ENCODE data around the gene C1QTNF6.

The C1QTNF6 gene

DNA sequence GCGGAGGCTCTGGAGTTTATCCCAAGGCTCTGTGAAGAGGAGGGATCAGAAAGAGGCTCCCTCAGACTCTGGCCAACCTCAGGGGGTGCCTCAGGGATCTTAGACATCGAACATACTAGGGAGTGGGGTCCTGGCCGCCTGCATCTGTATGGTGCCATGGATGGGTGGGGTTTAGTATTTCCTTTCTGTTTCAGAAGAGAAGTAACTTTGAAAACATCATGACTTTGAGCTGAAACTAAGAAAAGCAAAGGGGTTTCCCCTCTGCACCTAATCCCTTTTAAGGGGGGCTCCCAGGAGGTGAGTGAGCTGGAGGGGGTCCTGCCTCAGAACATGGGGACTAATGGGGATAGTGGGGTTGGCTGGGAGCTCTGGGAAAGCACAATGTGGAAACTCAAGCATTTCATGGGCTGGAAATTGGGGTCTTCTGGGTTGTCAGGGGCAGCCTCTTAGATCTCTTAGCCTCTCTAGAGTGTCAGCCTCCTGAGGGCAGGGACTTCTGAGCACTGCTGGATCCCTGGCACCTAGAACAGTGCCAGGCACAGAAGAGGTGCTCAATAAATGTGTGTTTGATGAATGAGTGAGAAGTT lies 36.0 kb upstream of the C1QTNF6 start:
- DNase-seq, result peak; percentile 50

DNA sequence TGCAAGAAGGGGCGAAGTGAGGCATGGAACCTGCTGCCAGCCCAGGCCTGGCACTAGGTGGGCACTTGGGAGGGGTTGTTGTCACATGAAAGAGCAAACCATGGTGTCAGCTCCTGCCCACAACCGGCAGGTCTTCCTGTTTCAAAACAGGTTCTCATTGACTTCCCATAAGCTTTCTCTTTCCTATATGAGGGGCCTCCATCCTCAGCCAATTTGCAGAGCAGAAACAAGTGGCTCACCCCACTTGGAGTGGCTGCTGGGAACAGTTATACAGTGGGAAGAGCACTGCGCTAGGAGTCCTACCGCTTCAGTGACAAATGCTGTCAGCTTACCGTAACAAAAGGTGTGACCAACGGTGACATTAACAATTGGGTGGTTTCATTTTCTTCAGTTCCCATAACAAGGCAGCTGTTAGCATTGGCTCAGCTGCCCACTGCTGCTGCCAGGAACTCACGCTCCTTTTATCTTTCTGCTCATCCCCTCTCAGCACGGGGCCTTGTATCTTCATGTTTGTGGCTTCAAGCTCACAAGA lies 34.5 kb upstream of the C1QTNF6 start:
- DNase-seq, result peak; percentile 67

DNA sequence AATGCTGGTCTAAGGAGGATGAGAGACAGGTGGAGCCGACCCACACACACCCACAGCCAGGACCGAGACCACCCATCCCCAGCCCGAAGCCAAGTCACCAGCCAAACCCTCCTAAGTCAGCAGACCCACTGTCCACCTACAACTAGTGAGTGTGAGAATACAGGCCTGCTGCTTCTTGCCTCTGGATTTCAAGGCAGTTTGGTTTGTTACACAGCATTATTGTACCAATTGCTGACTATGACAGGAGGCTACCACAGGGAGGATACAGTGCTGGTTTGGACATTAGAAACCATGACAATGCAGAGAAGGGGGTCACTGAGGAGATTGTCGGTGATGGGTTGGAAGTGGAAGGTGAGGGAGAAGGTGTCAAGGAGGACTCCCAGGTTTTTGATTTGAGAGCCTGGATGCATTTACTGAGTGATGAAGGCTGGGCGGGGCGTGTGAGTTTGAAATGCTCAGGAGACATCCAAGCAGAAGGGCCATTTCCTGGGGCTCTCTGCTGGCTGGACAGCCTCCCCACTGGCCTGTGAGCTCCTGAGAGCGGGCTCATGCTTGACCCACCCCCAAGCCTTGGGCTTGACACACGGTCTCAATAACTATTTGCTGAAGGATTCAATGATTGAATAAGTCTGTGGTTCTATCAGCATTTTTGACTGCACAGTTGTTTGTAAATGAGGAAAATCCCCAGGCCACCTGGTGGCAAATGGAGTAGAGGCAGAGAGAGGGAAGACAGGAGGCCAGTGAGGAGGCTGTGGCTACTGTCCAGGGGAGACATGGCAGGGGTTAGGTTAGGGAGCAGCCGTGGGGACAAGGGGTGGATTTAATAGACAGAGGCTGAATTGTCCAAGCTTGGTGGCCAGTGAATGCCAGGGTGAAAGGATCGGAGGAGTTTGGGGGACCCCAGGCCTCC lies 33.6 kb upstream of the C1QTNF6 start:
- DNase-seq, result no peak

DNA sequence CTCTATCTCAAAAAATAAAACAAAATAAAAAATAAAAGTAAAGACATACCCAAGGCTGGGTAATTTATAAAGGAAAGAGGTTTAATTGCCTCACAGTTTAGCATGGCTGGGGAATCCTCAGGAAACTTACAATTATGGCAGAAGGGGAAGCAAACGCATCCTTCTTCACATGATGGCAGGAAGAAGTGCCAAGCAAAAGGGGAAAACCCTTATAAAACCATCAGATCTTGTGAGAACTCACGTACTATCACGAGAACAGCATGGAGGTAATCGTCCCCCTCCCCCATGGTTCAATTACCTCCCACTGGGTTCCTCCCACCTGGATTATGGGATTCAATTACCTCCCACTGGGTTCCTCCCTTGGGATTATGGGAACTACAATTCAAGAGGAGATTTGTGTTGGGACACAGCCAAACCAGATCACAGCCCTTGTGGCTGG lies 32.5 kb upstream of the C1QTNF6 start:
- DNase-seq, result peak; percentile 62

DNA sequence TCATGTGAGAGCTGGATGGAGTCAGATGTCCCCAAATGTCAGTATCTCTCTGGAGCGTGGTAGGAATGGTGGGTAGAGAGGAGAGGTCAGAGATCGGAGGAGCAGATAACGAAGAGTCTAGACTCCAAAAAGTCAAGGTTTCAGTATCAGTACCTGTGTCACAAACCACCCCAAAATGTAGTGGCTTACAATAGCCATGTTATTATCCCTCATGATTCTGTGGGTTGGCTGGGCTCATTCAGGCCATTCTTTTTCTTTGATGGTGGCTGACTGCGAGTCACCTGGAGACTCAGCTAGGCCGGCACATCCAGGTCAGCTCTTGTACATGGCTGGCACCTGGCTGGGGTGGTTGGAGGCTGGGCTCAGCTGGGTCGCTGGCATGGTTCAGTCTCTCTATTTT lies 31.5 kb upstream of the C1QTNF6 start:
- no peak for DNase-seq

DNA sequence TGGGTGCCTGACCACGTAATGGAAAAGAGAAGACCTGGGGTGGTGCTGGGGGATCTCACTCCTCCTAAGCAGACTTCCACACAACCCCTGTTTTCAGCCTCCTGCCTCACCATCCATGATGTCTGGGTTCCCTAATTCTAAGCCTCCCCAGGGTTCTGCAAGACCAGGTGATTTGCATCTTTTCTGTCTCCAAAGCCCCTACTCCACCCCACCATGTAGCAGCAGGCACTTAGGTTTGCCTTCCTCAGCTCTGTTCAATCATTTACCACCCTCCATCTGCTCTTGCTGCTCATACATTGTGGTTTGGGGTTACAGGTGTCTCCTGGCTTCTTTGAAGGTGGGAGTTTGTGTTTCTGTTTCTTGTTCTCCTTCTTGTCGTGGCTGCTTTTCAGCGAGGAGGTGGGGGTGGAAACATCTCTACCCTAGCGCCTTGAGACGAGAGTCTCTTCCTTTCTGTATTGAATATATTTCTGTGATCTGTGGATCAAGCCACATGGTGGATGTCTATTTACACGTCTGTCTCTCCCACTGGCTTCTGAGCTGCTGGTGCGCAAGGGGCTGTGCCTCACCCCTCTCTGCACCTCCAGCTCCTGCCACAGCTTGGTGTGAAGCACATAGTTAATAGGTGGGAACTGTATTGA lies 30.8 kb upstream of the C1QTNF6 start:
- no peak for DNase-seq

DNA sequence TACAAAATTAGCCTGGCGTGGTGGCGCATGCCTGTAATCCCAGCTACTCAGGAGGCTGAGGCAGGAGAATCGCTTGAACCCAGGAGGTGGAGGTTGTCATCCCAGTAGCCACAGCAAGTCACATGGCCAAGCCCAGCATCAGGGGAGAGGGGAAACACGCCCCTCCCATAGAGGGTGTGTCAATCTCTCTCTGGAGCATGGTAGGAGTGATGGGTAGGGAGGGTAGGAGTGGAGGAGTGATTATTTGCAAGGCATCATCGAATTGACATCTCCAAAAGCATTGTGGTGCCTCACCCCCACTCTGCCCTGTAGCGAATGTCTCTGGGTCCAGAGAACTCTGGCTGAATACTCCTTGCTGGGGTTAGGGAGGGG lies 30.3 kb upstream of the C1QTNF6 start:
- no peak for DNase-seq

DNA sequence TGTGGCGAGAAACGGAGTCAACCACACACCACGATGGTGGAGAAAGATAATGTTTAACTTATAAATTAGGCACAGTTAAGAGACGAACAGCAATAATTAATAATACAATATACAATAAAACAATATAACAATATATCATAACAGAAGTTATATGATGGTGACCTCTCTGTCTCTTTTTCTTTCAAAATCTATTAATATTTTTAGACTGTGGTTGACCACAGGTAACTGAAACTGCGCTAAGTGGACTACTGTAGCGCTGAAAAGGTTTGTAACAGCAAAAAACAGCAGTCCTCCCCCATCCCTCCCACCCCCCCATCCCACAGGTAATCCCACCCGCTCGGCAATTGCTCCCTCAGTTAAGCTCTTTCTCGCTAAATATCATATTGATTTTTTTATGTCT lies 27.8 kb upstream of the C1QTNF6 start:
- no peak for DNase-seq

DNA sequence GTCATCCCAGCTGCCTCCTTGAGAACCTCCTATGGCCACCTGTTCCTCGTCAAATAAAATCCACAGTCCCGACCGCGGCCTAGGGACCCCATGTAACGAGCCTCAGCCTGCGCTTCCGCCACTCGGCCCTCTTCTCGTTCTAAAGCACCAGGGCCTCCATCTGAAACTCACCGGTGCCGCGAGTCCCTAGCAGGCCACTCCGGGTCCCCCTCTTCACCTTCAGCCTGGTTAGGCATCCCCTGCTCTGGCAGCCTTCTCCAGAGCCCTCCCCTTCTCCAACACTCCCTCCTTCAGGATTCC lies 26.6 kb upstream of the C1QTNF6 start:
- DNase-seq, result no peak

DNA sequence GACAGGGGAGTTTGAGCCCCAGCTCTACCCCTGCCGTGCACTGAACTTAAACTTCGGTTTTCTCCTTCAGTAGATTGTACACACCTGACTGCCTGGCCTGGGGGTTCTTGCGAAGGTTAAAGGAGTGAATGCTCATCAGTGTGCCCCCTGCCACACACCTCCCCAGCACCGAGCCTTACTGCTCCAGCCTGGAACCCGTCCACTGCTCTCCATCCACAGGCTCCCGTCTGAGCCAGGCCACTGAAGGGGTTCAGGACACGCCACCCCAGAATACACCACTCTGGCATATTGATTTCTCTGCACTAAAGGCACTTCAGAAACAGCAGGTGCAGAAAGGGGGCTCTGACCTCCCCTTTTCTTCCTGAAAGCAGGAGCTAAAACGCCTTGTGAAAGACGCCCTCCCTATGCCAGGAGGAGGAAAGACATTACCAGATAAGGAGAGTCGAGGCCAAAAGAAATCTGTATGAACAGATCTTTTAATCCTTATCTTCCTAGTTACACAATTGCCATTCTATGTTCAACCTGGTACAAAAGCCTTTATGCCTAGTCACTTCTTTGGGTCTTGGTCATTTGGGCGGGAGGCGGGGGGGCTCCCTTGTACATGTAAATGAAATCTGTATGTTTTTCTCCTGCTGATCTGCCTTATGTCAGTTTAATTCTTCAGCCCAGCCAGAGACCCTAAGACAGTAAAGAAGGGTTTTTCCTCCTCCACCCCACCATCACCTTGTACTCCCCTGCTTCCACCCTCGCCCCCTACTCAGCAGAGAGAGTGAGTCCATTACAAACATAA lies 26.1 kb upstream of the C1QTNF6 start:
- no peak for DNase-seq

DNA sequence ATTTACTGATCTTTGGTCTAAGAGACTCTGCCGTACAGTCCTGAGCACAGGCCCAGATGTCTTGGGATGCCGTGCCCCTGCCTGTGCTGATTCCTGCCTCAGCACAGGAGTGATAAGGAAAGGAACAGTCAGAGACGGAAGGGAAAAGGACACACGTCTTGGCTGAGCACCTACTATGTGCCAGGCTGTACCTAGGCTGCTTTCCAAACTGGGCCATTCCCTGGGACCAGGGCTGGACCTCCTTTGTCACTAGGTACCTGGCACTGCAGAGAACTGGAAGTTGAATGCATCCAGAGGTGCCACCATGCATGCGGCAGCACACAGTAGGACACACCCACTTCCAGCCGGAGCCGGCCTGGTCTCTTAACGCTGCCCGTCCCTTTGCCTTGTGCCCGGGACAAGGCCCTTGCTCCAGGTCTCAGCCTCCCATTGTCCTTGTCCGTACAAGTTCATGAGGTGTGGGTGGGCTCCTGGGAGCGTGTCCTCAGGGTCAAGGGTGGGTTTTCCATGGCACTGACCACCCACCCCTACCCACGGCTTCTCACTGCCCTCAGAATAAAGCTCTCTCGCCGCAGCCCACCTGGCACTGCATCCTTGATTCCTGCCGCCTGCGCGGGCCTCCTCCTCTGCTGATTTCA lies 25.3 kb upstream of the C1QTNF6 start:
- DNase-seq, result no peak

DNA sequence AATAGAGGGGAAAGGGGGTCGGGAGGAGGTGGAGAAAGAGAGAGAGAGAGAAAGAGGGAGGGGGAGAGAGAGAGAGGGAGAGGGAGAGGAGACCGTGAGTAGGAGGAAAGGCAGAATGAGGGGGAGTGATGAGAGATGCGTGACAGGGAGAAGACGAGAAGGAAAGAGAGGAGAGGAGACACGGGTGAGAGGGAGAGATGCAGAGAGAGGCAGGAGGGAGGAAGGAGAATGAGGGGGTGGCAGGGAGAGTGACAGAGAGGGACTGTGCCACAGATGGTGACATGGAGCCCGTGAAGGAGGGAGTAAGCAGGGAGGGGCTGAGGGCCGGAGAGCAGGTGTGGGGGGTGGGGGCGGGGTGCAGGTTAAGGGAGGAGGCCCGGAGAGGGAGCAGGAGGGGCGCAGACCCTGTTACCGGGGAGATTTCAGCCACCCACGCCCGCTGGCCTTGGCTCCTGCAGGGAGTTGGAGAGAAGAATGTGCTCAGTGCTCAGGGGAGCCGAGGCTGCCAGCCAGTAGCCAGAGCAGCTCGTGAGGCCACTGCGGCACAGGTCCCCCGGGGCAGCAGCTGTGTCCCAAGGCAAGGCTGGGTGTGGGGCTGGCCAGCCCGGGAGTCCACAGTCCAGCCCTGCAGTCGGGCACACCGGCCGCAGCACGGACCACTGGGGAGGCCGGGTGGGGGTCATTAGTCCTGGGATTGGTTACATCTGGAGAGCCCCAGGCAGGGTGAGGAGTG lies 24.3 kb upstream of the C1QTNF6 start, which contains the start of gene SSTR3:
TSS of gene SSTR3 (minus strand) at position 304 of the 733 bp plus-strand sequence. CDS start 4,674 bp downstream, outside the sequence.
- no peak for DNase-seq

DNA sequence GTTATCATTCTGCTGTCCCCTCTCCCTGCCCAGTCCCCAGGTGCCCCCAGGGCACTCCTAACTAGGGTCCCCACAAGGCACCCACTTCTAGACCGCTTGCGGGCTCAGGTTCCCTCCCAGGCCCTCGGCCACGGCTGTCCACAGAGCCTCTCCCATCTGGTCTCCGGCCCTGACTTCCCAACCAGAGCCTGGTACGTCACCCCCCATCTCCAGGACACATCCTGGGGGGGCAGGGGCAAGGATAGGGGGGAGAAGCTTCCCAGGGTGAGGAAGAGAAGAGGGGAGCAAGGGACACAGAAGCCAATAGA lies 23.8 kb upstream of the C1QTNF6 start:
- DNase-seq, result no peak

DNA sequence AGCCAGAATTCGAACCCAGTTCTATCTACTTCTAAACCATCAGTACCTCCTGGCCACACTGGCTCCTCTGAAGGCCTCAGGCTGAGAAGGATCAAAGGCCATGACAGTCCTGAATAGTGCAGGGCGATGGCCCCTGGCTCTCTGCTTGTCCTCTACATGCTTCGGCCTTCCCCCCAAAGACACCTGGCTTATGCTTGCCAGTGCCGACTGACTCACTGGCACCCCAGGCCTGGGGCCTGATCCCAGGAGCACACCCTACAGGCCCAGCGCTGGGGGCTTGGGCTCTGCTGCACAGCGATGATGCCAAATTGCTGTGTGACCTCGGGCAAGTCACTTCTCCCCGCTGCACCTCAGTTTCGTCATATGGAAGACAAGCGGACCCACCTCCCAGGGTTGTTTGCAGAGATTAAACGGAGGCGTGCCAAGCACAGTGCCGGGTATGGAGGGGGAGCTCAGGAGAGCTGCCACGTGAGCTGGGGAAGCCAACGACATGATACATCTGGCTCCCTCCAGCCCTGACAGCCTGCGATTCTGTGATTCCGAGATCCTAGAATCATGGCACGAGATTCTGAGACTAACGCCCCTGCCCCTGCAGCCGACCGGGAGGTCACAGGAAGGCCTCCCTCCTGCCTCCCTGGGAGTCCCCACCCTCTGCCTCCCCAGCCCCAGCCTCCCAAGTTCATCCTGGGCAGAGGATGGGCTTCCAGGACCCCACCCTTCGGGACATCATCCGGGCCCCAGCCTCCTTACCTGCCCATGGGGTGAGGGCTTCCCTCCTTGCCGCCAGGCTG lies 23.2 kb upstream of the C1QTNF6 start:
- no peak for DNase-seq

DNA sequence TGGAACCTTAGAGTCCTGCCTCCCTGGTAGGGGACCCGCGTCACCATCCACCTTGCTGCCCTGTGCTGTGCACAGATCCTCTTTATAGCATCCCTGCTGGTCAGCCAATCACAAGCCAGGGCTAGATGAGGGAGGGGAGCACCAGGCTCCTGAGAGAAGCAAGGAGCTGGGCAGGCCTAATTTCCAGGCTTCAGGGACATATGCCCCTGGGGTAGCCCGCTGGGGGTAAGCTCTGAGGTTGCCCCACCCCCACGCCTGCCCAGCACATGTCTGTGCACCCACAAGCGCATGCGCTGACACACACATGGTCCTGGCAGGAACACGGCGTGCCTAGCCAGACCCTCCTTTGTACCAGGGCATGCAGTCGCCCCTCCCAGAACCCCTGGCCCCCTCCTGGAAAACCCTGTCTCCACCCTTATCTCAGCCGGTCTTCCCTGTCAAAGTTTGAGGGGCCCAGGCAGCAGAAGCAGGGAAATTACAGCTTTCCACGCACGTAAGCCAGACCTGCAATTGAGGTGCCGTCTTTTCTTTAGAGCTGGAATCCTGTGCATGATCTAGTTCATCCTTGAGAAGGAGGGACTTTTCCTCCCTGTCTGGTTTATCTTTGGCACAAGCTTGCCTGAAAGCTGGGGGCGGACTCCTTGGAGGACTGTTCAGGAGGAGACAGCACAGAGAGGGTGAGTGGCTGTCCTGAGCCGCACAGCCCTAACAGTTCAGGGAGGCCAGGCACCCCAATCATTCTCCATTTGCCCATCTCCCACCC lies 22.2 kb upstream of the C1QTNF6 start:
- no peak for DNase-seq

DNA sequence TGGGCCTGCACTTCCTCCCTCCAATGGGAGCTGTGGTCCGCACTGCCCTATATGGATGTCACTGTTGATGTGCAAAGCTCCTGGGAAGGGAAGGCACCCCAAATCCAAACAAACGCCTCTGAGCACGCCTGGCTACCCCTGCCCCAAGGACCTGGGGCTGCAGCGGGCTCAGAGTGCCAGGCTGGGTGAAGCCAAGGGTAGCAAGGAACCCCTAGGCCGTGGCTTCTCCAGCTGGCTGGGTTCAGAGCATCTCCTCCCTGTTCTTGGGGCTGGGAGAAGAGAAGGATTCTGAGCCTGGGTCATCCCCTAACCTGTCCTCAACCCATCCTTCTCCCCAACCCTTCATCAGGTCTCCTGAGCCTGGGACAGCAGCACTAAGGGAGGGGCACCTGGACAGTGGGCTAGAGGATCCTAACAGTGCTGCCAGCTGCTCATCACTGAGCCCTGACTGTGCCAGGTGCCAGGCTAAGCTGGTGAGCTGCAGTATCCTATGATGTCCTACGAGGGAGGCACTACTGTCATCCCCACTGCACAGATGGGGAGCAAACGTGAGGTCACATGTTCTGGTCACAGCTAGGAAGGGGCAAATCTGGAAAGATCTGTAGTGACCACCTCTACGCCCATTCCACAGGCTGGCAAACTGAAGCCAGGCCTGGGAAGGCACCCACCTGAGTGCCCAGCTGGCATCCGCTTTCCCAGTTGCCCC lies 21.2 kb upstream of the C1QTNF6 start:
- DNase-seq, result no peak

DNA sequence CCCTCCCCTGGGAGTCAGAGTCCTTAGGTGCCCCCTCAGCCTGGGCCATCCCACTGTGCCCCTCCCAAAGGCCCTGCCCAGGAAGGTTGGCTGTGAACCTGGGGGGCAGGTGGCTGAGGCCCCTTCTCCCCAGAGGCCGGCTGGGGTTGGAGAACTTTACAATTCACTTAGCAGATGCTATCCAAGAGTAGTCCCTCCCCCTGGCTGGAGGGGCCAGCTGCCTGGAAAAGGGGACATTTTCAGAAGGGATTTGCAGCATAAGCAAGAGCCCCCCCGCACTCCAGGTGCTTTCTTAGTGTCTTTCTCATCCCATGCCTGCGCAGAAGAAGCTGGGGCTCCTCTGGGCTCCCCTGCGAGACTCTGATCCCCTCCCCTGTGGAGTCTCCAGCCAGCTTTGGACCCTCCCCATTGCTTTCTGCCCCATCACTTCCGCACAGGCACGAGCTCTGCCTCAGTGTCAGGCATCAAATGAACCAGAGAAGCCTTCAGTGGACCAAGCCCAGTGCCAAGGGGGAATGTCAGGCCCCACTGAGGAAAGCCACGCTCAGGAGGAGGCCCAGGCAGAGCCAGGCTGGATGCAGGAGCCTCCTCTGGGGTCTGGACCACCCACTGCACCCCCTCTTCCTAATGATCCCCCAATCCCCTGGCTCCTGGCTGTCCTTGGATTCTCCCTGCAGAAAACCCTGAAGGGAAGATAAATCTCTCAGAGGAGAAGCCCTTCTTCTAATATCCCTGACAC lies 20.5 kb upstream of the C1QTNF6 start:
- no peak for DNase-seq

DNA sequence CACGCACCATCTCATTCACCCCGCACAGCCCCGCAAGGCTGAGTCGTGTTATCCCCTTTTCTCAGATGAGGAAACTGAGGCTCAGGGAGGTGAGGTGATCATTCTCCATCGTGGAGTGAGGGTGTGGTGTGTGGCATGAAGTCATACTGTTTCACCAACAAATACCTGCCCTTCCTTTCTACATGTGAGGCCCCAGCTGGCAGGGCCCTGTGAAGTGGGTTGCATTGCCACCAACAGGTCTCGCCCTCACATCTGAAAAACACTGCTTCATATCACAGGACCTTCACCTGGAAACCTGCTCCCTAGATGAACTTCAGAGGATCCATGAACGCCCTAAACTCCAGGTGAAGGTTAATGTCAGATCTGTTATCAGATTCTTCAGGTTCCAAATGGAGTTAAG lies 19.9 kb upstream of the C1QTNF6 start:
- DNase-seq, result no peak

All from suppressor macrophage treated with lipopolysaccharide for 4 hours (primary cell).